Heart left ventricle (tissue), 13 donors: ENCODE data around the gene MRPL34.

ENCODE experiments used
- POLR2A ChIP-seq, 2 donors: fragments of 450-650 bp; IDR thresholded peaks; one replicate each; pipeline ENCODE4 v1.6.1; 2017; ENCODE audit warnings: antibody characterized with exemption in 2 of 2, mild to moderate bottlenecking in 2 of 2, moderate library complexity in 2 of 2
- TF ChIP-seq, protein P1 (sequence below), 12 donors: fragments of 200-600 bp; sonication (generic) in 4 of 12; IDR thresholded peaks; one replicate each; pipeline versions ENCODE4 v1.5.0 to v1.8.0; 2018 to 2022; ENCODE audit warnings: antibody characterized with exemption in 12 of 12, mild to moderate bottlenecking in 5 of 12
- donor health status: ischemic (EF 13 %, LVEDD 7.1; RV severe dilation, severe dysfunction).
- donor health status: DM: no; HTN: yes; CAD: no.
- donor health status: DM: no; HTN: no; CAD: no.
- donor health status: ischemic (EF 25% LVEDD 6.9; RV normal size, moderate dysfunction).
- donor health status: ischemic (EF 25% LVEDD 5.7; RV mildly dilated, moderate dysfunction).
- donor health status: ischemic (EF 35%, LVEDD 5.7; RV mildly dilated, moderate dysfunction).
- donor health status: nonischemic (EF 11% LVEDD 7.7; RV severe dilation, severe dysfunction).
- donor health status: DM: yes; HTN: yes; CAD: no.
- donor health status: PGD.
- donor health status: ischemic (EF 29% LVEDD 5.4; RV normal size, mild dysfunction).
- donor health status: nonischemic (EF 23%, LVEDD 6.1; RV moderate dilation, normal function).

- TF ChIP-seq POLR2A (IDR thresholded peaks at IDR 0.05) = no peak
- TF ChIP-seq, protein P1, sequence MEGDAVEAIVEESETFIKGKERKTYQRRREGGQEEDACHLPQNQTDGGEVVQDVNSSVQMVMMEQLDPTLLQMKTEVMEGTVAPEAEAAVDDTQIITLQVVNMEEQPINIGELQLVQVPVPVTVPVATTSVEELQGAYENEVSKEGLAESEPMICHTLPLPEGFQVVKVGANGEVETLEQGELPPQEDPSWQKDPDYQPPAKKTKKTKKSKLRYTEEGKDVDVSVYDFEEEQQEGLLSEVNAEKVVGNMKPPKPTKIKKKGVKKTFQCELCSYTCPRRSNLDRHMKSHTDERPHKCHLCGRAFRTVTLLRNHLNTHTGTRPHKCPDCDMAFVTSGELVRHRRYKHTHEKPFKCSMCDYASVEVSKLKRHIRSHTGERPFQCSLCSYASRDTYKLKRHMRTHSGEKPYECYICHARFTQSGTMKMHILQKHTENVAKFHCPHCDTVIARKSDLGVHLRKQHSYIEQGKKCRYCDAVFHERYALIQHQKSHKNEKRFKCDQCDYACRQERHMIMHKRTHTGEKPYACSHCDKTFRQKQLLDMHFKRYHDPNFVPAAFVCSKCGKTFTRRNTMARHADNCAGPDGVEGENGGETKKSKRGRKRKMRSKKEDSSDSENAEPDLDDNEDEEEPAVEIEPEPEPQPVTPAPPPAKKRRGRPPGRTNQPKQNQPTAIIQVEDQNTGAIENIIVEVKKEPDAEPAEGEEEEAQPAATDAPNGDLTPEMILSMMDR (IDR thresholded peaks at IDR 0.05) = no peak
Measured at GRCh38 chr19:17329366-17330261, 23.9 kb downstream of the MRPL34 start.
